ENCODE measurements around the gene CACNA2D4.

Gene CACNA2D4, protein sequence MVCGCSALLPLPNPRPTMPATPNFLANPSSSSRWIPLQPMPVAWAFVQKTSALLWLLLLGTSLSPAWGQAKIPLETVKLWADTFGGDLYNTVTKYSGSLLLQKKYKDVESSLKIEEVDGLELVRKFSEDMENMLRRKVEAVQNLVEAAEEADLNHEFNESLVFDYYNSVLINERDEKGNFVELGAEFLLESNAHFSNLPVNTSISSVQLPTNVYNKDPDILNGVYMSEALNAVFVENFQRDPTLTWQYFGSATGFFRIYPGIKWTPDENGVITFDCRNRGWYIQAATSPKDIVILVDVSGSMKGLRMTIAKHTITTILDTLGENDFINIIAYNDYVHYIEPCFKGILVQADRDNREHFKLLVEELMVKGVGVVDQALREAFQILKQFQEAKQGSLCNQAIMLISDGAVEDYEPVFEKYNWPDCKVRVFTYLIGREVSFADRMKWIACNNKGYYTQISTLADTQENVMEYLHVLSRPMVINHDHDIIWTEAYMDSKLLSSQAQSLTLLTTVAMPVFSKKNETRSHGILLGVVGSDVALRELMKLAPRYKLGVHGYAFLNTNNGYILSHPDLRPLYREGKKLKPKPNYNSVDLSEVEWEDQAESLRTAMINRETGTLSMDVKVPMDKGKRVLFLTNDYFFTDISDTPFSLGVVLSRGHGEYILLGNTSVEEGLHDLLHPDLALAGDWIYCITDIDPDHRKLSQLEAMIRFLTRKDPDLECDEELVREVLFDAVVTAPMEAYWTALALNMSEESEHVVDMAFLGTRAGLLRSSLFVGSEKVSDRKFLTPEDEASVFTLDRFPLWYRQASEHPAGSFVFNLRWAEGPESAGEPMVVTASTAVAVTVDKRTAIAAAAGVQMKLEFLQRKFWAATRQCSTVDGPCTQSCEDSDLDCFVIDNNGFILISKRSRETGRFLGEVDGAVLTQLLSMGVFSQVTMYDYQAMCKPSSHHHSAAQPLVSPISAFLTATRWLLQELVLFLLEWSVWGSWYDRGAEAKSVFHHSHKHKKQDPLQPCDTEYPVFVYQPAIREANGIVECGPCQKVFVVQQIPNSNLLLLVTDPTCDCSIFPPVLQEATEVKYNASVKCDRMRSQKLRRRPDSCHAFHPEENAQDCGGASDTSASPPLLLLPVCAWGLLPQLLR

DNA sequence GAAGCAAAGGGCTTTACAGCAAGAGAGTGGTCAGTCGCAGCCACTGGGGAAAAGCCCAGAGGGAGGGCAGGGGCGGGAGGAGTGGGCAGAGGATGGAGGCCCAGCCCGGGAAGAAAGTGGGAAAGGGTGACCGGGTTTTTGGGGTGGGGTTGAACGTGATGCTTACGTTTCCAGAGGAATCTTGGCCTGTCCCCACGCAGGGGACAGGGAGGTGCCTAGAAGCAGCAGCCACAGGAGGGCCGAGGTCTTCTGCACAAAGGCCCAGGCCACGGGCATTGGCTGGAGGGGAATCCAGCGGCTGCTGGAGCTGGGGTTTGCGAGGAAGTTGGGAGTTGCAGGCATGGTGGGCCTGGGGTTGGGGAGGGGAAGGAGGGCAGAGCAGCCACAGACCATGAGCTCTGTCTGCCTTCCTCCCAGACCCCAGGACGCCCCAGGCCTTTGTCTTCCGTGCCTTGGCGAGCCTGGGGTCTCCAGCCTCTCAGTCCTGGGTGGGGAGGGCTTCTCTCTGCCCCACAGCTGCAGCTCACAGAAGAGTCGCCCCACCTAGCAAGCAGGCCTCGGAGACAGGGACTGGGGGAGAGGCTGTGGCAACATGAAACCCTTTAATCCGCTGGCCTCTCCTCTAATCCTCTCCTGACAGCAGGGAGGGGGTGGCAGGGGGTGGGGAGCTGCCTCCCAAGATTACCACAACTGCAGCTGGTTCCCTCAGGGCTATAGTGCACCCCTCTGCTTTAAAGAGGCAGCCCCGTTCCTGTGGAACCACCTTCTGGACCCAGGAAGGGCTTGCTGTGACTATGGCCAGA lies at the start of gene CACNA2D4:
TSS of gene CACNA2D4 (minus strand) at position 572 of the 803 bp plus-strand sequence. CDS start at position 393, 179 bp downstream.
- H3K9me3 ChIP-seq (ENCODE audit: control insufficient read depth in 5 of 5, low read length in 5 of 5), result no peaks in the 10 kb centered on the region
- no peaks in the 10 kb centered on the region for H3K36me3 ChIP-seq (ENCODE audit: control insufficient read depth in 5 of 5, insufficient read depth in 5 of 5, low read length in 5 of 5)
- H3K9ac ChIP-seq (ENCODE audit: low read length in 5 of 5), result peak within 1 kb of the TSS in 4 of 5 donors; percentile 24 to 68 (median 66)
- H3K4me1 ChIP-seq (ENCODE audit: control insufficient read depth in 5 of 5, insufficient read depth in 5 of 5, low read length in 5 of 5), result peaks cover 0 to 17% (median 3%) of the 10 kb centered on the region in 5 donors
- H3K4me3 ChIP-seq (ENCODE audit: low read depth in 1 of 5, low read length in 5 of 5), result peak within 1 kb of the TSS; percentile 19 to 65 (median 57)
- H3K27me3 ChIP-seq (ENCODE audit: control insufficient read depth in 5 of 5, insufficient read depth in 4 of 5, low read length in 5 of 5), result peaks cover 0 to 12% (median 0%) of the 10 kb centered on the region in 5 donors
- H3K27ac ChIP-seq (ENCODE audit: low read depth, low read length), result peak within 1 kb of the TSS; percentile 11

- Histone ChIP-seq H3K27me3 (ENCODE audit: control insufficient read depth in 5 of 5, insufficient read depth in 4 of 5, low read length in 5 of 5) (no peaks in the 10 kb centered on the region), H3K4me3 (ENCODE audit: low read depth in 1 of 5, low read length in 5 of 5) (no peak overlapping the region), H3K4me1 (ENCODE audit: control insufficient read depth in 5 of 5, insufficient read depth in 5 of 5, low read length in 5 of 5) (peaks cover 0 to 18% (median 11%) of the 10 kb centered on the region in 5 donors), H3K36me3 (ENCODE audit: control insufficient read depth in 5 of 5, insufficient read depth in 5 of 5, low read length in 5 of 5) (peaks cover 18 to 39% (median 30%) of the 10 kb centered on the region in 5 donors), H3K27ac (ENCODE audit: low read depth, low read length) (no peak overlapping the region), H3K9me3 (ENCODE audit: control insufficient read depth in 5 of 5, low read length in 5 of 5) (no peaks in the 10 kb centered on the region), H3K9ac (ENCODE audit: low read length in 5 of 5) (no peak overlapping the region)
These were observed 48.2 kb upstream of the CACNA2D4 start for GRCh38 chr12:1966561-1967226.

GRCh38 chr12:1965916-1966315 lies 47.5 kb upstream of the CACNA2D4 start:
- Histone ChIP-seq H3K36me3 (ENCODE audit: control insufficient read depth in 5 of 5, insufficient read depth in 5 of 5, low read length in 5 of 5) (peaks cover 18 to 45% (median 38%) of the 10 kb centered on the region in 5 donors), H3K27ac (ENCODE audit: low read depth, low read length) (no peak overlapping the region), H3K4me3 (ENCODE audit: low read depth in 1 of 5, low read length in 5 of 5) (no peak overlapping the region), H3K27me3 (ENCODE audit: control insufficient read depth in 5 of 5, insufficient read depth in 4 of 5, low read length in 5 of 5) (no peaks in the 10 kb centered on the region), H3K4me1 (ENCODE audit: control insufficient read depth in 5 of 5, insufficient read depth in 5 of 5, low read length in 5 of 5) (peaks cover 0 to 12% (median 11%) of the 10 kb centered on the region in 5 donors), H3K9ac (ENCODE audit: low read length in 5 of 5) (no peak overlapping the region), H3K9me3 (ENCODE audit: control insufficient read depth in 5 of 5, low read length in 5 of 5) (no peaks in the 10 kb centered on the region)

GRCh38 chr12:1962051-1963020 lies 43.9 kb upstream of the CACNA2D4 start:
- H3K4me3 ChIP-seq (ENCODE audit: low read depth in 1 of 5, low read length in 5 of 5), result no peak overlapping the region
- no peaks in the 10 kb centered on the region for H3K4me1 ChIP-seq (ENCODE audit: control insufficient read depth in 5 of 5, insufficient read depth in 5 of 5, low read length in 5 of 5)
- no peak overlapping the region for H3K27ac ChIP-seq (ENCODE audit: low read depth, low read length)
- no peak overlapping the region for H3K9ac ChIP-seq (ENCODE audit: low read length in 5 of 5)
- no peaks in the 10 kb centered on the region for H3K9me3 ChIP-seq (ENCODE audit: control insufficient read depth in 5 of 5, low read length in 5 of 5)
- no peaks in the 10 kb centered on the region for H3K27me3 ChIP-seq (ENCODE audit: control insufficient read depth in 5 of 5, insufficient read depth in 4 of 5, low read length in 5 of 5)
- peaks cover 18 to 50% (median 44%) of the 10 kb centered on the region in 5 donors for H3K36me3 ChIP-seq (ENCODE audit: control insufficient read depth in 5 of 5, insufficient read depth in 5 of 5, low read length in 5 of 5)

GRCh38 chr12:1956716-1957115 lies 38.3 kb upstream of the CACNA2D4 start:
- no peak overlapping the region for H3K4me3 ChIP-seq (ENCODE audit: low read depth in 1 of 5, low read length in 5 of 5)
- H3K9ac ChIP-seq (ENCODE audit: low read length in 5 of 5), result no peak overlapping the region
- H3K27ac ChIP-seq (ENCODE audit: low read depth, low read length), result no peak overlapping the region
- H3K27me3 ChIP-seq (ENCODE audit: control insufficient read depth in 5 of 5, insufficient read depth in 4 of 5, low read length in 5 of 5), result no peaks in the 10 kb centered on the region
- H3K4me1 ChIP-seq (ENCODE audit: control insufficient read depth in 5 of 5, insufficient read depth in 5 of 5, low read length in 5 of 5), result no peaks in the 10 kb centered on the region
- H3K9me3 ChIP-seq (ENCODE audit: control insufficient read depth in 5 of 5, low read length in 5 of 5), result no peaks in the 10 kb centered on the region
- peaks cover 12 to 49% (median 28%) of the 10 kb centered on the region in 5 donors for H3K36me3 ChIP-seq (ENCODE audit: control insufficient read depth in 5 of 5, insufficient read depth in 5 of 5, low read length in 5 of 5)

DNA sequence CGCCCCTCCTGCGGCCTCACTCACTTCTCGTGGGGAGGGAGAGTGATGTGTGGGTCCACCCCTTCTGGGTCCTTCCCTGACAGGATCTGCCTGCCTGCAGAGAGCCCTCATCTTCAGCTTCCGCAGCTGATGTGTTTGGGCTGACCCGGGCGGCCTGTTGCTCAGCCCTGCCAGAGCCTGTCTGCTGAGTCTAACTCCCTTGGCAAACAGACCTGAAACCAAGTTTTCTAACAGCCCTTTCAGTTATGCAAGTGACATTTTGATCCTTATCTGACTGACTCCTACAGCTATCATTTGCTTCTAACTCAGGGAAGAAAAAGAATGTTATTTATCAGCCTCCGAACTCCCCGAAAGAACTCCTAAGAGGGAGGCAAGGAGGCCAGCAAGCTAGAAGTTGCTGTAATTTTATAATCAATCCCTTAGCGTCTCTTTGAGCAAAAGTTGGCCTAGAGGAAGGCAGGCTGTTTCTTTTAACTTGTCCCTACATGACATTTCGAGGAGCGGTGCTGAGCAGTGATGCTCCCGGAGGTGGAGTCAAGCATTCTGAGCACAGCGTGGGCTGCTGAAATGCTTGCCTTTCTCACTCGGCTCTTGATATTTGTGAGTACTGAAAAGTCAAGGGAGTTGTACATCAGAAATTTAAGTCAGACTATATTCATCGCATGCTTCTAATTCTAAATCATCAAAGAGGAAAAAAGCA lies 31.5 kb upstream of the CACNA2D4 start:
- Histone ChIP-seq H3K27me3 (ENCODE audit: control insufficient read depth in 5 of 5, insufficient read depth in 4 of 5, low read length in 5 of 5) (no peaks in the 10 kb centered on the region), H3K9me3 (ENCODE audit: control insufficient read depth in 5 of 5, low read length in 5 of 5) (no peaks in the 10 kb centered on the region), H3K9ac (ENCODE audit: low read length in 5 of 5) (no peak overlapping the region), H3K36me3 (ENCODE audit: control insufficient read depth in 5 of 5, insufficient read depth in 5 of 5, low read length in 5 of 5) (peaks cover 21 to 75% (median 69%) of the 10 kb centered on the region in 5 donors), H3K4me3 (ENCODE audit: low read depth in 1 of 5, low read length in 5 of 5) (no peak overlapping the region), H3K27ac (ENCODE audit: low read depth, low read length) (no peak overlapping the region), H3K4me1 (ENCODE audit: control insufficient read depth in 5 of 5, insufficient read depth in 5 of 5, low read length in 5 of 5) (peaks cover 0 to 10% (median 6%) of the 10 kb centered on the region in 5 donors)

GRCh38 chr12:1948883-1949282 lies 30.4 kb upstream of the CACNA2D4 start:
- H3K36me3 ChIP-seq (ENCODE audit: control insufficient read depth in 5 of 5, insufficient read depth in 5 of 5, low read length in 5 of 5), result peaks cover 21 to 70% (median 64%) of the 10 kb centered on the region in 5 donors
- H3K27me3 ChIP-seq (ENCODE audit: control insufficient read depth in 5 of 5, insufficient read depth in 4 of 5, low read length in 5 of 5), result no peaks in the 10 kb centered on the region
- no peaks in the 10 kb centered on the region for H3K9me3 ChIP-seq (ENCODE audit: control insufficient read depth in 5 of 5, low read length in 5 of 5)
- no peak overlapping the region for H3K9ac ChIP-seq (ENCODE audit: low read length in 5 of 5)
- H3K4me1 ChIP-seq (ENCODE audit: control insufficient read depth in 5 of 5, insufficient read depth in 5 of 5, low read length in 5 of 5), result peaks cover 0 to 10% (median 6%) of the 10 kb centered on the region in 5 donors
- H3K4me3 ChIP-seq (ENCODE audit: low read depth in 1 of 5, low read length in 5 of 5), result no peak overlapping the region
- H3K27ac ChIP-seq (ENCODE audit: low read depth, low read length), result no peak overlapping the region

DNA sequence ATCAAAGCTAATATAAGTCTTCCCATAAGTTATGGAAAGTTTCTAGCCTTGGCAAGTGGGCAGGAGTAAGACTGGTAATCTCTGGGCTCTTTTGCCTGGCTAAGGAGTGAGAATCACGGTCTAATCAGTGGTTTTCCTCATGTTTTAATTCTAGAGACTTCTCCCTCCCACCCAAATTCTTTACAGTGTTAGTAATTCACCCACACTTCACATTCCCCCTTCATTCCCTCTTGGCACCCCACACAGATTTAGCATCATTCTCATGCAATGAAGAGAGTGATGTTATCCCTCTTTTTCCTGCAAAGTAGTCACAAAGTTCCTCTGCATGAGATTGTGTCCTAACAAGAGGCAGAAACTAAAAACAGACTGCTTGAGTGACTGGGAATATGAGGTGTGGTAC lies 28.6 kb upstream of the CACNA2D4 start:
- Histone ChIP-seq H3K9me3 (ENCODE audit: control insufficient read depth in 5 of 5, low read length in 5 of 5) (no peaks in the 10 kb centered on the region), H3K36me3 (ENCODE audit: control insufficient read depth in 5 of 5, insufficient read depth in 5 of 5, low read length in 5 of 5) (peaks cover 21 to 59% (median 46%) of the 10 kb centered on the region in 5 donors), H3K4me1 (ENCODE audit: control insufficient read depth in 5 of 5, insufficient read depth in 5 of 5, low read length in 5 of 5) (peaks cover 0 to 10% (median 6%) of the 10 kb centered on the region in 5 donors), H3K9ac (ENCODE audit: low read length in 5 of 5) (no peak overlapping the region), H3K27ac (ENCODE audit: low read depth, low read length) (no peak overlapping the region), H3K4me3 (ENCODE audit: low read depth in 1 of 5, low read length in 5 of 5) (no peak overlapping the region), H3K27me3 (ENCODE audit: control insufficient read depth in 5 of 5, insufficient read depth in 4 of 5, low read length in 5 of 5) (no peaks in the 10 kb centered on the region)
